ENCODE measurements around the gene MAGEA8. TPM values are rescaled to one million over a fixed set of nuclear protein-coding genes. Genes with fewer than 3 reads are reported as not detected.
"Not testable (repeated sequence)": the region's sequence is repeated elsewhere in the genome, so short reads cannot be mapped to it uniquely, and the experiment has no call there.

The MAGEA8 gene
- total and polyA plus RNA-seq, 2 experiments from 2014 or later: not detected

DNA sequence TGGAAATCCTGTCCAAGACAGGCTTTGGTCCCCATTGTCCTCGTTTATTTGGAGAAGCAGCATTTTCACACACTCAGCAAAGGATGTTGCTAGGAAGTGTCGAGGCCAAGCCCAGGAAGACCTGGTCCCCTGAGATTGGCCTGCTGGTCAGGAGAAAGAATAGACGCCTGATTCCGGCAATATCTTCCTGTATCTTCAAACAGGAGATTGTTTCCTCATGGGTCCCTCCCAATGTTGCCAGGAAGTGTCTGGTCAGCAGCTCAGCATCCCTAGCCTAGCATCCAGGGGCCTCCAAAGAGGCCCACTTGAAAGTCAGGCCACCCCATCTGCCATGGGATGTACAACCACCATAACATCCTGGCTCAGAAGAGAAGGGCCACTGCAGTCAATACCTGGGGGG is 50.4 kb downstream of the MAGEA8 start:
- H3K4me2 ChIP-seq (ENCODE audit: unreplicated experiment); H2AFZ ChIP-seq; H3K4me3 ChIP-seq; H3K36me3 ChIP-seq (ENCODE audit: low read depth); H3K9me2 ChIP-seq (ENCODE audit: insufficient read depth); H3K4me1 ChIP-seq (ENCODE audit: insufficient read depth); H3K27ac ChIP-seq; H3K27me3 ChIP-seq (replicated peaks; ENCODE audit: insufficient read depth); H3K9ac ChIP-seq; in situ Hi-C loops (cut with MboI); DNase-seq; H3K9me3 ChIP-seq (ENCODE audit: low read depth); H3F3A ChIP-seq (ENCODE audit: insufficient read depth); H3K79me2 ChIP-seq (ENCODE audit: insufficient read depth); H4K20me1 ChIP-seq (ENCODE audit: insufficient read depth): not testable (repeated sequence)
- WGBS, 2 experiments (ENCODE audit: low coverage in 1 of 2, low lambda C conversion rate in 2 of 2, missing lambda C conversion rate in 2 of 2): 48 to 54% methylated on average over 2 of the region's 4 CpGs

DNA sequence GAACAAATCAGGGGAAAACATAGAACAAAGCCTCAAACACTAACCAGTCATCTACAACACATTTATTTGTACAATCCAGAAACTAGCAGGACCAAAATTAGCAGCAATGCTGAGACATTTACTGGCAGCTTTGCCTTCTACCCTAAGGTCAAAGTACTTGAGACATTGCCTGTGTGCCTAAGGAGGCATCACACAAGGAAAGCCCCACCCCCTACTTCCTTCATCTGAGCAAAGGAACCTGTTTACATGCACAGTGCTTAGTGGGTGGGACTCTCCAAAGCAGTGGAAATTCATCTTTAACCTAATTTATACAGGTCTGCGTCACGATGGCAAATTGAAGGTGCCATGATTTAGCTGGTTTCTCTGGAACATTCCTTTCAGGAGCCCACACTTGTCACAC is 51.2 kb downstream of the MAGEA8 start:
- H3K9ac ChIP-seq; H3F3A ChIP-seq (ENCODE audit: insufficient read depth); H3K27me3 ChIP-seq (replicated peaks; ENCODE audit: insufficient read depth); H4K20me1 ChIP-seq (ENCODE audit: insufficient read depth); H3K9me3 ChIP-seq (ENCODE audit: low read depth); H3K4me2 ChIP-seq (ENCODE audit: unreplicated experiment); H3K4me3 ChIP-seq; DNase-seq; in situ Hi-C loops (cut with MboI); H3K36me3 ChIP-seq (ENCODE audit: low read depth); H3K79me2 ChIP-seq (ENCODE audit: insufficient read depth); H3K27ac ChIP-seq; H3K4me1 ChIP-seq (ENCODE audit: insufficient read depth); H3K9me2 ChIP-seq (ENCODE audit: insufficient read depth); H2AFZ ChIP-seq: not testable (repeated sequence)
- WGBS, 2 experiments (ENCODE audit: low coverage in 1 of 2, low lambda C conversion rate in 2 of 2, missing lambda C conversion rate in 2 of 2): 91 to 100% methylated on average over 2 of the region's 2 CpGs

- H3K4me3 ChIP-seq; H3K9ac ChIP-seq; H3K9me3 ChIP-seq (ENCODE audit: low read depth); H4K20me1 ChIP-seq (ENCODE audit: insufficient read depth); H3K9me2 ChIP-seq (ENCODE audit: insufficient read depth); DNase-seq; H3K27ac ChIP-seq; H3K4me1 ChIP-seq (ENCODE audit: insufficient read depth); H3K36me3 ChIP-seq (ENCODE audit: low read depth); H3K4me2 ChIP-seq (ENCODE audit: unreplicated experiment); in situ Hi-C loops (cut with MboI); H3F3A ChIP-seq (ENCODE audit: insufficient read depth); H3K27me3 ChIP-seq (replicated peaks; ENCODE audit: insufficient read depth); H2AFZ ChIP-seq: not testable (repeated sequence)
- WGBS, 2 experiments (ENCODE audit: low coverage in 1 of 2, low lambda C conversion rate in 2 of 2, missing lambda C conversion rate in 2 of 2): 100% methylated on average over 1 of the region's 5 CpGs; no CpG with 5 or more reads in 1 of the 2 experiments
- H3K79me2 ChIP-seq (ENCODE audit: insufficient read depth): peaks cover 10% of the 10 kb centered on the region
Observed at GRCh38 chrX:149932970-149933369, 52.0 kb downstream of the MAGEA8 start.

- H3K4me3 ChIP-seq; H3K9me3 ChIP-seq (ENCODE audit: low read depth); H3K4me2 ChIP-seq (ENCODE audit: unreplicated experiment); H3K36me3 ChIP-seq (ENCODE audit: low read depth); H2AFZ ChIP-seq; H3K27ac ChIP-seq; H3K27me3 ChIP-seq (replicated peaks; ENCODE audit: insufficient read depth); H4K20me1 ChIP-seq (ENCODE audit: insufficient read depth); H3K9me2 ChIP-seq (ENCODE audit: insufficient read depth); DNase-seq; H3K9ac ChIP-seq; H3F3A ChIP-seq (ENCODE audit: insufficient read depth); in situ Hi-C loops (cut with MboI); H3K4me1 ChIP-seq (ENCODE audit: insufficient read depth): not testable (repeated sequence)
- H3K79me2 ChIP-seq (ENCODE audit: insufficient read depth): peaks cover 13% of the 10 kb centered on the region
- 90 to 93% methylated on average over 5 to 7 of the region's 21 CpGs for WGBS, 2 experiments (ENCODE audit: low coverage in 1 of 2, low lambda C conversion rate in 2 of 2, missing lambda C conversion rate in 2 of 2)
Observed at GRCh38 chrX:149933547-149933946, 52.6 kb downstream of the MAGEA8 start.

Other genes with a start within 250 kb of the MAGEA8 start
- 14.0 and 14.7 TPM in 2 replicates for gene TMEM185A, start 249.4 kb upstream of the MAGEA8 start, total RNA-seq (2014; rRNA removed; shearing (Covaris generic))
- gene TMEM185A, start 249.4 kb upstream of the MAGEA8 start, polyA plus RNA-seq (2016; fragmentation: Nextera tagmentation; extraction: Ambion mirVana): 13.6 and 15.3 TPM in 2 replicates
- gene MAGEA11, start 169.1 kb upstream of the MAGEA8 start, total RNA-seq (2014; rRNA removed; shearing (Covaris generic)): not detected in 2 replicates
- not detected in 2 replicates for gene MAGEA11, start 169.1 kb upstream of the MAGEA8 start, polyA plus RNA-seq (2016; fragmentation: Nextera tagmentation; extraction: Ambion mirVana)
- 0.25 and 0.65 TPM in 2 replicates for gene HSFX1, start 107.1 kb upstream of the MAGEA8 start, total RNA-seq (2014; rRNA removed; shearing (Covaris generic))
- 0.09 TPM in 1 of 2 replicates, not detected in the other for gene HSFX1, start 107.1 kb upstream of the MAGEA8 start, polyA plus RNA-seq (2016; fragmentation: Nextera tagmentation; extraction: Ambion mirVana)
- not detected in 2 replicates for gene MAGEA9, start 99.3 kb upstream of the MAGEA8 start, total RNA-seq (2014; rRNA removed; shearing (Covaris generic))
- not detected in 2 replicates for gene MAGEA9, start 99.3 kb upstream of the MAGEA8 start, polyA plus RNA-seq (2016; fragmentation: Nextera tagmentation; extraction: Ambion mirVana)
- not detected in 2 replicates for gene HSFX4, start 48.4 kb downstream of the MAGEA8 start, total RNA-seq (2014; rRNA removed; shearing (Covaris generic))
- gene HSFX4, start 48.4 kb downstream of the MAGEA8 start, polyA plus RNA-seq (2016; fragmentation: Nextera tagmentation; extraction: Ambion mirVana): not detected in 2 replicates
- gene EOLA2, start 57.3 kb downstream of the MAGEA8 start, total RNA-seq (2014; rRNA removed; shearing (Covaris generic)): 24.7 and 28.1 TPM in 2 replicates
- gene EOLA2, start 57.3 kb downstream of the MAGEA8 start, polyA plus RNA-seq (2016; fragmentation: Nextera tagmentation; extraction: Ambion mirVana): 45.2 and 48.2 TPM in 2 replicates

All from GM23248 (cell line).